Right lobe of liver (tissue), 4 donors: ENCODE results near the gene TNKS1BP1.

Experiments
- CTCF ChIP-seq, 4 donors: fragments of 200-600 bp in 3 of 4; fragments of 450-650 bp in 1 of 4; IDR thresholded peaks; one replicate each; pipeline versions ENCODE4 v1.5.1 to v1.8.0; 2016 to 2022; ENCODE audit warnings: antibody characterized with exemption in 4 of 4, mild to moderate bottlenecking in 2 of 4
- POLR2A ChIP-seq: fragments of 450-650 bp; IDR thresholded peaks from one replicate; pipeline ENCODE4 v1.6.1; 2017; ENCODE audit warnings: antibody characterized with exemption, mild to moderate bottlenecking
- donor health status: DM: no; HTN: no; CAD: no.
- donor health status: DM: no; HTN: no; CAD: no.
- donor health status: DM: no; HTN: yes; CAD: no.

- TF ChIP-seq CTCF (IDR thresholded peaks at IDR 0.05) (no peak), POLR2A (no peak)
Measured at GRCh38 chr11:57320719-57321387, 3.9 kb downstream of the TNKS1BP1 start.
